ENCODE data around the gene XRCC1. TPM values are rescaled to one million over a fixed set of nuclear protein-coding genes. Genes with fewer than 3 reads are reported as not detected.

The XRCC1 gene
- total RNA-seq, 1 experiment from 2014 or later: 37.4 TPM

DNA sequence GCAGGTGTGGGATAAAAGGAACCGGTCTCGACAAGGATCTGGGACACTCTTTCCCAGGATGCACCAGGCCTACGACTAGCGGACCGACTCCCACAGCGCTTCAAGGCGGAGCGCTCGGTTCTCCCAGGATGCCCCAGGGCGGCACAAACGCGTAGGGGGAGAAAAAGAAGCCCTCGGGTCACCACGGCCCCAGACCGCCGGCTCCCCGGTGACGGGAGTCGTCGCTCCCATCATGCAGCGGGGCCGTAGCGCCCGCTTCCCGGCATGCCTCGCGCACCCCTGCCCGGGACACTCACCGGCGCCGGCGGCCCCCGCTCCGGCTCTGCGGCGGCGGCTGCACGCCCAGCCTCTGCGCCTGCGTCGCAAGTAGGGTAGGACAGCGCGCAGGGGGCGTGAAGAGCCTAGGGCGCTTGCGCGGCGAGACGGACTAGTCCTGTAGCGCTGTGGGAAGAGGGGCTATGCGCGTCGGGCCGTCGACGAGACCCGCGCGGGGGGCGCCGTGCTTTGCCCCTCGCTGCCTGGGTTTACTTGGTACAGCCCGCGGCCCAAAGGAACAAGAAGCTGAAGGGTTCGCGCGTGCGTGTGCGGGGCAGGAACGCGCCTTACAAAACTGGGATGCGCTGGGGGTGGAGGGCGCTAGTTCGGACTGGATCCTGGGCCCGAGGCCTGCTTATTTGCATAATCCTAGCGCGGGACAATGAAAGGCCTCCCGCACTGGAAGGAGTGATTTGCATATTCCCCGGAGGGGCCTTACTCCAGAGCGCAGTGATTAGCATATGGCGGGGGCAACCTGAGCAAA lies 44.1 kb upstream of the XRCC1 start, which contains the start of gene ZNF428 (continued):
- TF ChIP-seq MAX (IDR thresholded peaks at IDR 0.05): peak; percentile 49; the same call in 1 of the 2 replicates
- TF ChIP-seq, protein P1, sequence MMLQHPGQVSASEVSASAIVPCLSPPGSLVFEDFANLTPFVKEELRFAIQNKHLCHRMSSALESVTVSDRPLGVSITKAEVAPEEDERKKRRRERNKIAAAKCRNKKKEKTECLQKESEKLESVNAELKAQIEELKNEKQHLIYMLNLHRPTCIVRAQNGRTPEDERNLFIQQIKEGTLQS (IDR thresholded peaks at IDR 0.05): no peak
- no peak; the same call in 1 of the 2 replicates for TF ChIP-seq CBX3 (IDR thresholded peaks at IDR 0.05; ENCODE audit: low read depth)
- TF ChIP-seq ZBTB33 (IDR thresholded peaks at IDR 0.05; ENCODE audit: extremely low read depth, insufficient replicate concordance, low read length): no peak
- TF ChIP-seq EZH2phosphoT487 (IDR thresholded peaks at IDR 0.05; ENCODE audit: borderline replicate concordance): no peak
- TF ChIP-seq ZNF274 (IDR thresholded peaks at IDR 0.05; ENCODE audit: low read depth, low read length): no peak
- TF ChIP-seq CTCF (IDR thresholded peaks at IDR 0.05 in 2 of 3, conservative IDR thresholded peaks at IDR 0.05 in 1 of 3; ENCODE audit: borderline replicate concordance in 1 of 3, insufficient read depth in 1 of 3, low read depth in 2 of 3, low read length in 2 of 3): no peak

Measured in HCT116 (cell line).